ENCODE results near the gene TUBB4A.

DNA sequence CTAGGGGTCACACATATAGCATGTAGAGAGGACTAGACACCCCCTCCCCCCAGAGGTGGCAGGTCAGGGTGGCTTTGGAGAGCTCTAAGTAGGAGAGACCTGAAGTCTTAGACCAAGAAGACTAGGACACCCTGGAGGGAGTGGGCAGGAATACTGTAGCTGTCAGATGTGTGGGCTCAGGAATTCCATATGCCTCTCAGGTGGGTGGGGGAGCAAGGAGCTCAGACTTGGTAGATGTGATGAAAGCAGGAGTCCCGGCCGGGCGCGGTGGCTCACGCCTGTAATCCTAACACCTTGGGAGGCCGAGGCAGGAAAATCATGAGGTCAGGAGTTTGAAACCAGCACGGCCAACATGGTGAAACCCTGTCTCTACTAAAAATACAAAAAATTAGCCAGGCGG, 36.4 kb downstream of the TUBB4A start:
- TF ChIP-seq, protein P1, sequence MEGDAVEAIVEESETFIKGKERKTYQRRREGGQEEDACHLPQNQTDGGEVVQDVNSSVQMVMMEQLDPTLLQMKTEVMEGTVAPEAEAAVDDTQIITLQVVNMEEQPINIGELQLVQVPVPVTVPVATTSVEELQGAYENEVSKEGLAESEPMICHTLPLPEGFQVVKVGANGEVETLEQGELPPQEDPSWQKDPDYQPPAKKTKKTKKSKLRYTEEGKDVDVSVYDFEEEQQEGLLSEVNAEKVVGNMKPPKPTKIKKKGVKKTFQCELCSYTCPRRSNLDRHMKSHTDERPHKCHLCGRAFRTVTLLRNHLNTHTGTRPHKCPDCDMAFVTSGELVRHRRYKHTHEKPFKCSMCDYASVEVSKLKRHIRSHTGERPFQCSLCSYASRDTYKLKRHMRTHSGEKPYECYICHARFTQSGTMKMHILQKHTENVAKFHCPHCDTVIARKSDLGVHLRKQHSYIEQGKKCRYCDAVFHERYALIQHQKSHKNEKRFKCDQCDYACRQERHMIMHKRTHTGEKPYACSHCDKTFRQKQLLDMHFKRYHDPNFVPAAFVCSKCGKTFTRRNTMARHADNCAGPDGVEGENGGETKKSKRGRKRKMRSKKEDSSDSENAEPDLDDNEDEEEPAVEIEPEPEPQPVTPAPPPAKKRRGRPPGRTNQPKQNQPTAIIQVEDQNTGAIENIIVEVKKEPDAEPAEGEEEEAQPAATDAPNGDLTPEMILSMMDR (IDR thresholded peaks at IDR 0.05; ENCODE audit: low read depth, low read length): no peak
- no peak for TF ChIP-seq EZH2phosphoT487 (IDR thresholded peaks at IDR 0.05; ENCODE audit: low read depth)
